Stimulated activated CD4-positive, alpha-beta T cell treated with anti-CD3 and anti-CD28 coated beads, Interleukin-2, amount 100 ng/mL, for 48 hours (primary cell): ENCODE results near the gene LIPT1.
"Not testable (repeated sequence)": the region's sequence is repeated elsewhere in the genome, so short reads cannot be mapped to it uniquely, and the experiment has no call there.

Experiments used
- DNase-seq, 2 donors: peaks; one replicate each; pipeline ENCODE4 v3.0.0-alpha.2; 2020

LIPT1 gene

DNA sequence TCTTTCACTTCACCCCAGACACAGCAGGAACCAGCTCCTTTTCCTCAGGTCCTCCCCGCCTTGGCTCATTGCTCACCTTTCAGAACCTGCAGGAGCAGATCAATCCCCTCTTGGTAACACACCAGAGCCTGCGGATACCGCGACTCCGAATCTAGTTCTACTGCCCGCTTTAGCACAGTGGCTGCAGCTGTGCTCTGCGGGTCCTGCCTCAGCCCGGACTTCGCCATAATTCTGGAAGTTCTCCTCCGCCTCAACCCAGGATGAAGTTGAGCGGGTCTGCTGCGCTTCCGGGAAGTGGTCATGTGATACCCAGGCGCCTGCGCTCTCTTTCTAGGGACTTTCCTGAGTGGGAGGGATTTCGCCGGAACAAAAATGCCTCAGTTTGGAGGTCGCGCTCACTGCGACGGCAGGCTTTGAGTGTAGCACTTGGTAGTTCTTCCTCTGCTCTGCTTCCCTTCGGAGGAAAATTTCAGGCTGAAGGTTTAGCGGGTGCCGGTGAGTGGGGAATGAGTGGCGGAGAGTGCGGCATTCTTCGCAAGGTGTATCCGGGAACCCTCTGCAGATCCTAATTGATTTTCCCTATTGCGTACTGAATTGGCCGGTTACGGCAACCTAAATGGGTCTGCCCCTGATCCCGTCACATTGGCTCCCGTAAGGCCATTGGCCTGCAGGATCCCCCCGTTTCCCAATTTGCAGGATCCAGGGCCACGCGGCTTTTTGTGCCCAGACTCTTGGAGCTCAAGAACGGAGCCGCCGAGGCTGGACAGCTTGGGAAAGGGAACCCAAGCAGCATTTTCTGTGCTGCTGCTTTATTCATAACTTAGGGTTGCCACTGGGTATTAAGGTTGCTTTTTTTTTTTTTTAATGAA, 26.2 kb downstream of the LIPT1 start, which contains the start of the genes MITD1 and MRPL30:
Gene MITD1 (minus strand): TSS at position 304 of the 869 bp plus-strand sequence. CDS start 77 bp downstream, at position 227.
Gene MRPL30 (plus strand): TSS at position 430 of the 869 bp plus-strand sequence. CDS start 5,020 bp downstream, outside the sequence.
- DNase-seq: peak; percentile 82 to 83

DNA sequence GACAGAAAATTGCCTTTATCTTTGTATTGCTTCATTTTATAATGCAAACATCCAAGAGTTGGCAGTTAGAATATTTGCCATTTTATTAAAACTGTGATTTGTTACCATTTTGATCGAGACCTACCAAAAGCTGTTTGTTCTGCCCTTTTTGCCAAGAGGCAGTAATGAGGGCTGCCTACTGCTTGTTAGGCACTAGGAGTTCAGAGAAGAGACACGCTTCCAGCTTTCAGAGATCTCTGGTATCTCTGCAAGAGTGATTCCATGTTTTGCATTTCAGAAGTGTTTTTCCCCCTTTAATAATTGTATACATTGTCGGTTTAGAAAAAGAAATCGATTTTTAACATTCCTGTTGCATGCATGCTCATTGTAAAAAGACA, 26.8 kb downstream of the LIPT1 start:
- no peak for DNase-seq

DNA sequence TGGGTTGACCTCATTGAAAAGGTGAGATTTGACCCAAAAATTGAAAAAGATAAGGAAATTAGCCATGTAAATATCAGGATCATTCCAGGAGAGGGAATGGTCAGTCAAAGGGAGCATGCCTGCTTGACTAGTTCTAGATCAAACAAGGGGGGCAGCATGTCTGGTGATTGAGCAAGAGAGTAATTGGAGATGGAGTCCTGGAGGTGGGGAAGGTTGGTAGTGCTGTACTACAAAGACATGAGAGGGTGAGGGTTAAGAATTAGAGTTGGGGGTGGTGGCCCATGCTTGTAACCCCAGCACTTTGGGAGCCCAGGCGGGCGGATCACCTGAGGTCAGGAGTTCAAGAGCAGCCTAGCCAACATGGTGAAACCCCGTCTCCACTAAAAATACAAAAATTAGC, 28.3 kb downstream of the LIPT1 start:
- DNase-seq: no peak

DNA sequence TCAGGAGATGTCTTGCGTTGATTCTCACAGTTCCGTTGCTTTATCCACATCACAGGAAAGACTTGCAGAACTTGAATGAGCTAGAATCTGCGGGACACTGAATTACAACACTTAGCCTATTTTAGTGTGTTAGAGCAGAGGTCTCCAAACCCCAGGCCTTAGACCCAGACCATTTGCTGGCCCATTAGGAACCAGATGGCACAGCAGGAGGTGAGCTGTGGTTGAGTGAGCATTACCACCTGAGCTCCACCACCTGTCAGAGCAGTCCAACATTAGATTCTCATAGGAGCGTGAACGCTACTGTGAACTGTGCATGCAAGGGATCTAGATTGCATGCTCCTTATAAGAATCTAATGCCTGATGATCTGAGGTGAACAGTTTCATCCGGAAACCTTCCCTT, 30.0 kb downstream of the LIPT1 start:
- DNase-seq: no peak

DNA sequence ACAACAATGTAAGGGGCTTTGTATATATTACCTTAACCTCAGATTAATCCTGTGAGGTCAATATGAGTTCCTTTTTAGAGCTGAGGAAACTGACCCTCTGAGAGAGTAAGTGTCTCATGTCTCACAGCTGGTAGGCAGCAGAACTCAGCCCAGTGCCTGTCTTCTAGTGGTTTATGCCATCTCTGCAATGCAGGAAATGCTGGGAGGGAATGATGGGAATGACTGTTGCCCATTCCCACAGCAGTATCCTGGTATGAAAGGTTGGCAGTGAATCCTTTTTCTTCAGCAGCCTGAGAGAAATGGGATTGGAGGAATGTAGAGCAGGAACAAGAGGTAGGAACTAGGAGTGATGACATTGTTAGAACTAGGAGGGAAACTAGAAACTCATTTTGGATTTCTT, 32.2 kb downstream of the LIPT1 start:
- no peak for DNase-seq

DNA sequence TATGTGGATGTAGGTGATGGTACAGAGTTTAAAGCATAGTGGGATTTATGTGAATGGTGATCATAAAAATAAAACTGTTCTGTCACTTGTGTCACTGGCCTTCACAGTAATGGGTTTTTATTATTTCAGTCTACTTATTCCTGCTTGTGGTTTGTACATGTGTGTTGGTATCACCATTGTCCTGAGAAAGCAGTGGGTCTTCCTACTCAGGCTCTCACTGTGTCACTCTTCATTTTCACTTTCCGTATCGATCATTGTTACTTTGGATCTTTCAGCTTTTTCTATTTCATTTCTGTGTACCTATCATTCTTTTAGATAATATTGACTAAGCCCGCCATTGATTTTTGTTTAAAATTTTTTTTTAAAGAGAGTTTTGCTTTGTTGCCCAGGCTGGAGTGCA, 33.6 kb downstream of the LIPT1 start:
- no peak for DNase-seq

DNA sequence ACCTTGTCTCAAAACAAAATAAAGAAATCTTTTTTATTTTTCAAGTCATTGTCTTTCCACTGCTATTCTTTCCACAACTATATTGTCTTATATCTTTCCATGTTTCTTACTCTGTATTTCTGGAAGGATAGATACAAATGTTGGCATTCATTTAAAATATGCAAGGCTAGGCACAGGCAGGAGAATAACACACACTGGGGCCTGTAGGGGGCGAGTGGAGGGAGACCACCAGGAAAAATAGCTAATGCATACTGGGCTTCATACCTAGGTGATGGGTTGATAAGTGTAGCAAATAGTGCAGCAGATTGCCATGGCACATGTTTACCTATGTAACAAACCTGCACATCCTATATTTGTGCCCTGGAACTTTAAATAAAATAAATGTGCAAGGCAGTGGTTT, 35.8 kb downstream of the LIPT1 start:
- no peak for DNase-seq

DNA sequence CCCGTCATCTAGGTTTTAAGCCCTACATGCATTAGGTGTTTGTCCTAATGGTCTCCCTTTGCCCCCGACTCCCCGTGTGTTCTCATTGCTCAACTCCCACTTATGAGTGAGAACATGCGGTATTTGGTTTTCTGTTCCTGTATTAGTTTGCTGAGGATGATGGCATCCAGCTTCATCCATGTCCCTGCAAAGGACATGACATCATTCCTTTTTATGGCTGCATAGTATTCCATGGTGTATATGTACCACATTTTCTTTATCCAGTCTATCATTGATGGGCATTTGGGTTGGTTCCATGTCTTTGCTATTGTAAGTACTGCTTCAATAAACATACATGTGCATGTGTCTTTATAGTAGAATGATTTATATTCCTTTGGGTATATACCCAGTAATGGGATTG, 37.6 kb downstream of the LIPT1 start:
- not testable (repeated sequence) for DNase-seq

DNA sequence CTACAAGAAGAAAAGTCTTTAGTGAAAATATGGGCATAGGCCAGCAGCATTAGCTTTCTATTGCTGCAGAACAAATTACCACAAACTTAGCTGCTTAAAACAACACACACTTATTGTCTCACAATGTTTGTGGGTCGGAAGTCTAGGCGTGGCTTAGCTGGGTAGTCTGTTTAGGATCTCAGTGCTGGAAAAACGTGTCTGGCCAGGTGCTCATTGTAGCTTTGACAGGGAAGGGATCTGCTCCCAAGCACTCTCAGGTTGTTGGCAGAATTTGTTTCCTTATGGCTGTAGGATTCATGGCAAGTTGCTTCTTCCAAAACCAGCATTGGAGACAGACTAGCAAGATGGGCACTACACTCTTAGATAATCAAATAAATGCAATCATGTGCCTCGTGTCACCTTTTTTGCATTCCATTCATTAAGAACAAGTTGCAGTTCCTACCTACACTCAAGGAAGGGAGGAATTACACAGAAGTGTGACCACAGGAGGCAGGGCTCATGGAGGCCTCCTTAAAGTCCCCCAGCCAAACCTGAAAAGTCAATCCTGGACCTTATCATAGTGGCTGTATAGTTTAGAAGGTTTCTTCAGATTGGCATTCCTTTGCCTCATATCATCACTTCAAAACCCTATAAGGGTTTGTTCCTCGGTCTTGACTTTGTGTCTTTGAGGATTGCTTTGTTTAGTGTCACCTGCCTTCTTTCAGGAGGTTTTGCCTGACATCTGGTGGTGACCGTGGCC, 43.5 kb downstream of the LIPT1 start:
- DNase-seq: no peak

DNA sequence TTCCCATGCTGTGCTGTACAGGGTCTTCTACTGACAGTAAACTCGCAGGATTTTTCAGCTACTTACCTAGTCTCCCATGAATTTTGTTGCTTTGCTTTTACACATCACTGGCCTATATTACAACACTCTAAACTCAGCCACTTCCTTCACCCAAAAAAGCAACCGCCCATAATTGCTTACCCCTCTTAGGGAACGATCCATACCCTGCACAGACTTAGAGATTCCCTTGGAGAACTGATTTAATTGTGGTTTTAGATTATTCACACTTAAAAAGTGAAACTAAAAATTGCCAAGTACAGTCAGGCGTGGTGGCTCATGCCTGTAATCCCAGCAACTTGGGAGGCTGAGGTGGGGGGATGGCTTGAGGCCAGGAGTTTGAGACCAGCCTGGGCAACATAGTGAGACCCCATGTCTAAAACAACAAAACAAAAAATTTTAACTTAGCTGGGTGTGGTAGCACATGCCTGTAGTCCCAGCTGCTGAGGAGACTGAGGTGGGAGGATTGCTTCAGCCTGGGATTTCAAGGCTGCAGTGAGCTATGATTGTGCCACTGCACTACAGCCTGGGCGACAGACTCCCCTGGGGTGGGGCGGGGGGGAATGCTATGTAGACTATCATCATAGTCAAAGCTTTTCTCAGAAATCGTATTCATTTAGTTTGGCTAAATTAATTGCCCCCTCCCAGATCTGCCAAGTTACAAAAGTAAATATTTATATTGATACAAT, 45.5 kb downstream of the LIPT1 start:
- no peak for DNase-seq

DNA sequence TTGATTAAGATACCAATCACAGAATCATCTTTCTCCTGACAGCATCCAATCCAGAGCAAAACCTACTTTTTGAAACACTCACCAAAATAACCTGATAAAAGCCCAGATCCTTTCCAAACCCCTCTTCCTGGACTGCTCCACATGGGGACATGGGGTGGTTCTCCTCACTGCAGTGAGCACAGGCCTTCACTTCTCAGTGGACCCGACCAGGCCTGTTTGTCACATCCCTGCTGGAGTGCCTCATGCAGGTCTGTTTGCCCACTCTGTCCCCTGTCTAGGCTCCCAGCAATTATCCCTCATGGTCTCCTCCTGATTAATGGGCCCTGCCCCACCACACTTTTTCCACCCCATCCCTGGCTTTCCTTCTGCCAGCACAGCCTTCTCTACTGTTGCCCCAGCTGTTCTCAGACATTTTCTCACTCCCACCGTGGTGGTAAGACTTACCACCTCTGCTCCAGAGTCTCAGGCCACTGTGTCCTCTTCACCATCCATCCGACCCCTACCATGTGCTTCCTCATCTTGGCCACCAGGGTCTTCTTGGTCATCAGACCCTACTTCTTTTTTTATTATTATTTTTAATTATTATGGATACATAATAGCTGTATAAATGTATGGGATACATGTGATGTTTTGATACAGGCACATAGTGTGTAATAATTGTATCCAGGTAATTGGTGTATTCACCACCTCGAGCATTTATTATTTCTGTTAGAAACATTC, 47.4 kb downstream of the LIPT1 start:
- DNase-seq: no peak

DNA sequence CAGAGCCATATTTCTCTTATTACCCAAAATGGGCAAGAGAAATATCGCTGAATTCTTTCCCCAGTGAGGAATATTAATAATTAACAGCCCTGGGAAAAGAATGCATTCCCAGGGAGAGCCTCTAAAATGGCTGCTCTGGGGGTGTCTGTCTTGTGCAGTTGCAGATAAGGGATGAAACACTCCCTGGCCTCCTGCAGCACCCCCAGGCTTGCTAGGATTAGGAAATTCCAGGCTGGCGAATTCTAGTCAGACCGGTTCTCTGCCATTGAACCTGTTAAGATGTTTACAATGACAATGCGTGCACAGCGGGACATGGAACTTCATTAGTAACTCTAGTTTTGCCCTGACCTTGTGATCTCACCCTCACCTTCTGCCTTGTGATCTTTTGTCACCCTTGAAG, 50.7 kb downstream of the LIPT1 start:
- no peak for DNase-seq
